Epithelial cell of esophagus (primary cell): ENCODE data around the gene GALNT16.

Source experiments
- DNase-seq: peaks from one replicate; pipeline ENCODE4 v3.0.0; 2010; ENCODE audit warnings: low read depth
- H3K4me3 ChIP-seq: 2 replicates; pipeline ENCODE4 v1.5.1; 2011; ENCODE audit warnings: mild to moderate bottlenecking, low read length, control low read depth
- CTCF ChIP-seq: IDR thresholded peaks from 2 replicates; pipeline ENCODE4 v1.5.1; 2011; ENCODE audit warnings: low read depth, mild to moderate bottlenecking, low read length, control low read depth, inconsistent platforms; ENCODE audit not compliant: insufficient read depth; ENCODE audit errors: missing control alignments

Gene GALNT16

DNA sequence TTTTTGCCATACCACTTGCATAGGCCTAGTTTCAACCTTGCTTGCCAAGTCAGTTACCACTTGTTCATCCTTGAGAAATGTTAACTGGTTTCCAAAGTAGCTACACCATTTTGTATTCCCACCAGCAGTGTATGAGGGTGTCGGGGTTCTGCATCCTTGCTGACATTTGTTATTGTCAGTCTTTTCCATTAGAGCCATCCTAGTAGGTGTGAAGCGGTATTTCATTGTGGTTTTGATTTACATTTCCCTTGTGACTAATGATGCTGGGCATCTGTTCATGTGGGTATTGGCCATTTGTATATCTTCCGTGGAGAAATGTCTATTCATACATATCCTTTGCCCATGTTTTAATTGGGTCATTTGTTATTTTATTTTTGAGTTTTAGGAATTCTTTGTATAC is 27.6 kb upstream of the GALNT16 start:
- DNase-seq: no peak
- H3K4me3 ChIP-seq: no peak overlapping the region
- no peak for TF ChIP-seq CTCF

GRCh38 chr14:69234106-69234505 is 25.9 kb upstream of the GALNT16 start:
- DNase-seq: no peak
- TF ChIP-seq CTCF: no peak
- H3K4me3 ChIP-seq: no peak overlapping the region

DNA sequence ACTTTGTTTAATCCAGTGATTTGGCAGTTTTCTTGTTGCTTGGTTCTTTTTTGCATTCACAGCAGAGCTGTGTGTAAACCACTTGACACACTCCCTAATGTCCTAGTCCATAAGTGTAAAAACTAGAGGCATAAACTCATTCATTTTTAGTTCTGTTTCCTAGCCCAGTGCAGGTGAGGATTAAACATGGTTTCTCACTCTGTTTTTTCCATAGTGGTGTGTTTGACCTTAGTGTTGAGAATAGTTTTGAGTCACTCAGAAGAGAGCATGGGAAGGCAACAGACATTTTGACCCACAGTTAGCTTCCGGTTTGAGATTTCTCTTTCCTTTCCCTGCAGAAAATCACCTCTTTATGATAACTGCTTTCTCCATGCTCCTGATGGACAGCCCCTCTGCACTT is 24.2 kb upstream of the GALNT16 start:
- H3K4me3 ChIP-seq: no peak overlapping the region
- TF ChIP-seq CTCF: no peak
- DNase-seq: no peak

DNA sequence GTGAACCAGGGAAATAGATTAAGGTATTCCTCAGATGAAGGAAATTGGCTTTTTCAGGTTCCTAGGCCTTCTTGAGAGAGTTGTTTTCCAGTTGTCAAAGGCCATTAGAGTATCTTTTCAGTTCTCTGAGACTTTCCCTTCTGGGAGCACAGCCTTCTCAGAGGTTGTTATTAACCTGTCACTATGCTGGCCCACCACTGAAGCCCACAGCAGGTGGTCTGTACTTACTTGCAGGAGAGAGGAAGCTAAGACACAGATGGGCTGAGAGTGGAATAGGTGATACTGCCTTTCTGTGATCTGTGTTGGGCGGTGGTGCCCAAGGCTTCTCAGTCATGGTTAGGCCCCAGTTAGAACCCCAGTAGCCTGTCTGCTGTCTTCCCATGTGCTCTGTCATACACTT is 22.8 kb upstream of the GALNT16 start:
- H3K4me3 ChIP-seq: no peak overlapping the region
- DNase-seq: no peak
- TF ChIP-seq CTCF: no peak

GRCh38 chr14:69237584-69237983 is 22.4 kb upstream of the GALNT16 start:
- no peak overlapping the region for H3K4me3 ChIP-seq
- TF ChIP-seq CTCF: no peak
- DNase-seq: no peak

- no peak overlapping the region for H3K4me3 ChIP-seq
- DNase-seq: no peak
- TF ChIP-seq CTCF: no peak
Measured at GRCh38 chr14:69238883-69239282, 21.1 kb upstream of the GALNT16 start.

DNA sequence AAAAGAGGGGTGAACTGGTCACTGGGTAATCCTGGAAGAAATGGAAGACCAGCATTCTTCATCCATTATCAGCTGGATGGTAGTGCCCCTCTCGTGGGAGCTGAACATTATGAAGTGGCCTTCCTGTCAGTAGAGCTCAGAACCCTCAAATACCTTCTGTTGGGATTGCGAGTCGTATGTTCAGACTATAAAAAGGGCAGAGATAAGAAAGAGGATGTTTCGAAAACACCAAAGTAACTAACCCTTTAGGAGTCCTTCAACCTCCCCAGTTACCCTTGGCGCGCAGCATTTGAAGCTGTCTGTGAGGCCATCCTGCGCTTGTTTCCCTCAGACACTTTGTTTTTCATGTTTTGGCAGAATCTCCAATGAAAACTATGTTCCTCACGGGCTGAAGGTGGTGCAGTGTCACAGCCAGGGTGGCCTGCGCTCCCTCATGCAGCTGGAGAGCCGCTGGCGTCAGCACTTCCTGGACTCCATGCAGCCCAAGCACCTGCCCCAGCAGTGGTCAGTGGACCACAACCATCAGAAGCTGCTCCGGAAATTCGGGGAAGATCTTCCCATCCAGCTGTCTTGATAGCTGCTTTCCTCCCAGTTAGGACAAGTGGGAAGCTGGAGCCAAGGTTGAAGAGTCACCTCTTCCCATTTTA is 19.3 kb upstream of the GALNT16 start:
- TF ChIP-seq CTCF: no peak
- H3K4me3 ChIP-seq: no peak overlapping the region
- no peak for DNase-seq
